Renal cortex interstitium (tissue), 11 donors: Measurements from ENCODE around the gene AZU1. TPM values are rescaled to one million over a fixed set of nuclear protein-coding genes. Genes with fewer than 3 reads are reported as not detected.
A peak's percentile ranks its signal among the peaks of the same experiment; 100 is the strongest.
"Not testable (repeated sequence)": the region's sequence is repeated elsewhere in the genome, so short reads cannot be mapped to it uniquely, and the experiment has no call there.

Experiments used
- DNase-seq, 11 donors: peaks; one replicate each; pipeline ENCODE4 v3.0.0-alpha.2; 2013; ENCODE audit warnings: low read depth in 9 of 11, low spot score in 4 of 11; ENCODE audit errors: extremely low read depth in 1 of 11
- polyA plus RNA-seq, 3 donors: library from polyadenylated mRNA; unstranded; fragments of 120-200 nt; gene quantifications; one replicate each; pipeline ENCODE4 v1.2.1, GENCODE V29; 2013; ENCODE audit not compliant: insufficient read length in 3 of 3

The AZU1 gene
- polyA plus RNA-seq, 3 donors, result 1.4 to 1.9 (median 1.9) TPM

DNA sequence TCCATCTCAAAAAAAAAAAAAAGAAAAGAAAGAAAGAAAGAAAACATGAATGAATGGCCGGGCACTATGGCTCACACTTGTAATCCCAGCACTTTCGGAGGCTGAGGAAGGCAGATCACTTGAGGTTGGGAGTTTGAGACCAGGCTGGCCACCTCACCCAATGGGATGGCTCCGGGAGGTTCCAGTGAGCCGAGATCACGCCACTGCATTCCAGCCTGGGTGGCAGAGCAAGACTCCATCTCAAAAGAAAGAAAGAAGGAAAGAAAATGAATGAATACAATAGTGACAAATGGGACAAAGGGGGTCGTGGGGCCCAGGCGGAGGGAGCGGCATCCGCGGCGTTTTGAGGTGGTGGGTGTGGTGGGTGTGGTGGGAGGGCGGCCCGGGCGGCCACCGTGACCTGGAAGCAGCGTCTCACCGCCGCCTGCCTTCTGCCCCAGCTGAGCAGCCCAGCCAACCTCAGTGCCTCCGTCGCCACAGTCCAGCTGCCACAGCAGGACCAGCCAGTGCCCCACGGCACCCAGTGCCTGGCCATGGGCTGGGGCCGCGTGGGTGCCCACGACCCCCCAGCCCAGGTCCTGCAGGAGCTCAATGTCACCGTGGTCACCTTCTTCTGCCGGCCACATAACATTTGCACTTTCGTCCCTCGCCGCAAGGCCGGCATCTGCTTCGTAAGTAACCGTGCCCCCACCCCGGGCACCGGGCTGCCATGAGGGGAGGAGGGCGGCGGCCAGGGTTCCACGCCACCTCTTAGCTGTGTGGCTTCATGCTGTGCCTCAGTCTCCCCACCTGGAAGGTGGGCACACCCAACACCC is 18.3 kb downstream of the AZU1 start:
- no peak for DNase-seq

DNA sequence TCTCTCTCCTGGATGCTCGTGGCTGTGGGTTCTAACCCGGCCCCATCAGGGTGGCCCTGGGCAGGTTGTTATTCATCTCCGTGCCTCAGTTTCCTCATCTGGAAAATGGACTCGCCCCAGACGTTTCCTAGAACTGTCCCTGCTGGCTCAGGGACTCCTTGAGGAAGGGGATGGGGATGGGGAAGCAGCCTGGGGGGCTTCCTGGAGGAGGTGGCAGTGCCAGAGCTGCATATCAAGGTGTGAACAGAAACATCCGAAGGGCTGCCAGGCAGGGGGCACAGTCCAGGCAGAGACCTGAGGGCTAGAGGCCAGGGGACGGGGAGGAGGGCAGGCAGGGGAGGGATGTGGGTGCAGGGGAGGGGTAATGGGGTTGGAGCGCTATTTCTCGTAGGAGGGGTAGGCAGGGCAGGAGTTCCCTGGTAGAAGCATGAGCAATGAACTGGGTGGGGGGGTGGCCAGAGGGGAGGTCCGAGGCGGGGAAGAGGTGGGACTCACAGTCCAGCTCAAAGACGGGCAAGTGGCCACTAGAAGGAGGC is 20.8 kb downstream of the AZU1 start:
- DNase-seq, result no peak

DNA sequence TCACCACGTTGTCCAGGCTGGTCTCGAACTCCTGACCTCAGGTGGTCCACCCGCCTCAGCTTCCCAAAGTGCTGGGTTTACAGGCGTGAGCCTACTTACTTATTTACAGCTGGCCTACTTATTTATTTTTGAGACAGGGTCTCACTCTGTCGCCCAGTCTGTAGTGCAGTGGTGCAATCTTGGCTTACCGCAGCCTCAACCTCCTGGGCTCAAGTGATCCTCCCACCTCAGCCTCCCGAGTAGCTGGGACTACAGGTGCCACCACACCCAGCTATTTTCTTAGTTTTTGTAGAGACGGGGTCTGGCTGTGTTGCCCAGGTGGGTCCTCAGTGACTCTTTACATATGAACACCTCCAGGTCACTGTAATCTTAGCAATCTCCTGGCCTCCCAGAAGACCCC is 21.6 kb downstream of the AZU1 start:
- not testable (repeated sequence) for DNase-seq

DNA sequence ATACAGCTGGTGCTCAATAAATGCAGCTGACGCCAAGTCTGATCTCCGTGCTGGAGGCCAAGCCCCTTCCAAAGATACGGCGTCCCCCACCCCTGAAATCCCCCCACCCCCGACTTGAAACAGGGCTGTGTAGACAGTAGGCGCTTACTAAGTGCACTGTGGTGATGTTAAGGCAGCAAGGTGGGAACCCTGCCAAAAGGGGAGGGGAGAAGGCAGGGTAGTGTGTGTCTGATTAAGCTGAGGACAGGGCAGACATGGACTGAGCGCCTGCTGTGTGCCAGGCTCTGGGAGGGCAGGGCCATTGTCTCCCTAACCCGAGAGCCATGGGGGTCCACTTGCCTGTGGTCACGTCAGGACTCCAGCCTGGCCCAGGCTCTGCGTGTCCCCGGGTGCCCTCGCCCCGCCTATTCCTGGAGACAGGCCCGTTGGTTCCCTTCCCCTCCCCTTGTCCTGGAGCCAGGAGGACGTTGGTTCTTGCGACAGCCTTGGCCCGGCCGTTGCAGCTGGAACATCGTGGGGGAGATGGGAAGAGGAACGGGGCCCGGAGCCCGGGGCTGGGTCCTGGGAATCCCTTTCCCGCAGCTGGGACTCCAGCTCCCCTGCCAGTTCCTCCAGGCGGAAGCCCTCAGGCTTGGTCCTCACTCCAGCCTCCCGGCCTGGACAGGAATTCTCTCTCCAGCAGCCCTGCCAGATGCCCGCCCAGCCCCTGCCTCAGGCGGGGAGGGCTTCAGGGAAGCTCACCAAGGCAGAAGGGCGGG is 22.8 kb downstream of the AZU1 start:
- peak in 4 of 11 donors; percentile 50 to 57 (median 52) for DNase-seq

DNA sequence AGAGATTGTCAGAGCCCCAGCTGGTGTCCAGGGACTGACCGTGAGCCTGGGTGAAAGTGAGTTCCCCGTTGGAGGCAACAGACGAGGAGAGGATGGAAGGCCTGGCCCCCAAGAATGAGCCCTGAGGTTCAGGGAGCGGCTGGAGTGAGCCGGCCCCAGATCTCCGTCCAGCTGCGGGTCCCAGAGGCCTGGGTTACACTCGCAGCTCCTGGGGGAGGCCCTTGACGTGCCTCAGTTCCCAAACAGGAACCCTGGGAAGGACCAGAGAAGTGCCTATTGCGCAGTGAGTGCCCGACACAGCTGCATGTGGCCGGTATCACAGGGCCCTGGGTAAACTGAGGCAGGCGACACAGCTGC is 23.3 kb downstream of the AZU1 start:
- no peak for DNase-seq

DNA sequence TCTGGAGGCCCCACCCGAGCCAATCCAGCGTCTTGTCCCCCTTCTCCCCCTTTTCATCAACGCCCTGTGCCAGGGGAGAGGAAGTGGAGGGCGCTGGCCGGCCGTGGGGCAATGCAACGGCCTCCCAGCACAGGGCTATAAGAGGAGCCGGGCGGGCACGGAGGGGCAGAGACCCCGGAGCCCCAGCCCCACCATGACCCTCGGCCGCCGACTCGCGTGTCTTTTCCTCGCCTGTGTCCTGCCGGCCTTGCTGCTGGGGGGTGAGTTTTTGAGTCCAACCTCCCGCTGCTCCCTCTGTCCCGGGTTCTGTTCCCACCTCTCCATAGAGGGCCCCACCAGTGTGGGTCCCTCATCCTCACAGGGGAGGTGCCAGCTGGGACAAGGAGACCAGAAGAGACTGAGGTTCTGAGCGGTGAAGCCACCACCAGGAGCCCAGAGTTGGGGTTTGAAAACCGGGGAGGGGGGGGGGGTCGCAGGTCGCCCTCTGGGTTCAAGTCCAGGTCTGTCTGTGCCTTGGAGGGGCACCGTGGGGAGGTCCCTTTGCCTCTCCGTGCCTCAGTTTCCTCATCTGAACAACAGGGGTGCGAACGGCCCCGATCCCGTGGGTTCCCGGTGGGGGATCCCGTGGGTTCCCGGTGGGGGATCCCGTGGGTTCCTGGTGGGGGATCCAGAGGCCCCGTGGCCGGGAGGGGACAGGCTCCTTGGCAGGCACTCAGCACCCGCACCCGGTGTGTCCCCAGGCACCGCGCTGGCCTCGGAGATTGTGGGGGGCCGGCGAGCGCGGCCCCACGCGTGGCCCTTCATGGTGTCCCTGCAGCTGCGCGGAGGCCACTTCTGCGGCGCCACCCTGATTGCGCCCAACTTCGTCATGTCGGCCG is 24.7 kb downstream of the AZU1 start, which contains the start of gene ELANE:
TSS of gene ELANE (plus strand) at position 168 of the 878 bp plus-strand sequence. CDS start at position 194, 26 bp downstream.
- no peak for DNase-seq

DNA sequence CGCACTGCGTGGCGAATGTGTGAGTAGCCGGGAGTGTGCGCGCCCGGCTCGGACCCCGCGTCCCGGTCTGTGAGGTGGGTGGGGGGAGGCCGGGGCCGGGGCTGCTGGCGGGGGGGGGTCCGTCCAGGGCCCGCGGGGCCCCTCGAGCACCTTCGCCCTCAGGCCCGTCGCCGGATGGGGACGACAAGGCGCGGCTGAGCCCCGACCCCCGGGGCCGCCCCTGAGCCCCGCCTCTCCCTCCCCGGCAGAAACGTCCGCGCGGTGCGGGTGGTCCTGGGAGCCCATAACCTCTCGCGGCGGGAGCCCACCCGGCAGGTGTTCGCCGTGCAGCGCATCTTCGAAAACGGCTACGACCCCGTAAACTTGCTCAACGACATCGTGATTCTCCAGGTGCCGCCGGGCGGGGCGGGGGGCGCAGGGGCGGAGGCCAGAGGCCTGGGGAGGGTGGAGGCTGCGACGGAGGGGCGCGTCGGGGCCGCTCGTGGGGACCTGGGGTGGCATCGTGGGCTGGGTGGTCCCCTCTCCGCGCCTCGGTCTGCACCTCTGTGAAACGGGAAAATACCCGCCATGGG is 25.5 kb downstream of the AZU1 start:
- DNase-seq, result no peak

DNA sequence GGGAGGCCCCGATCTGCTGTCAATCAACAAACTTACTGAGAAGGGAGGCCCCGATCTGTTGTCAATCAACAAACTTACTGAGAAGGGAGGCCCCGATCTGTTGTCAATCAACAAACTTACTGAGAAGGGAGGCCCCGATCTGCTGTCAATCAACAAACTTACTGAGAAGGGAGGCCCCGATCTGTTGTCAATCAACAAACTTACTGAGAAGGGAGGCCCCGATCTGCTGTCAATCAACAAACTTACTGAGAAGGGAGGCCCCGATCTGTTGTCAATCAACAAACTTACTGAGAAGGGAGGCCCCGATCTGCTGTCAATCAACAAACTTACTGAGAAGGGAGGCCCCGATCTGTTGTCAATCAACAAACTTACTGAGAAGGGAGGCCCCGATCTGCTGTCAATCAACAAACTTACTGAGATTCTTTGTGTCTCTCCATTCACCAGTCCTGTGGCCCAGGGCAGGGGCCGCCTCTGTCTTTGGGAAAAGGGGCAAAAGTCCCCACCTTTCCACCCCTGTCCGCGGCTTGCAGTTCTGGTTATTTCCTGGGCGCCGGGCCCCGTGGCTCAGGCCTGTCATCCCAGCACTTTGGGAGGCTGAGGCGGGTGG is 26.1 kb downstream of the AZU1 start:
- not testable (repeated sequence) for DNase-seq

DNA sequence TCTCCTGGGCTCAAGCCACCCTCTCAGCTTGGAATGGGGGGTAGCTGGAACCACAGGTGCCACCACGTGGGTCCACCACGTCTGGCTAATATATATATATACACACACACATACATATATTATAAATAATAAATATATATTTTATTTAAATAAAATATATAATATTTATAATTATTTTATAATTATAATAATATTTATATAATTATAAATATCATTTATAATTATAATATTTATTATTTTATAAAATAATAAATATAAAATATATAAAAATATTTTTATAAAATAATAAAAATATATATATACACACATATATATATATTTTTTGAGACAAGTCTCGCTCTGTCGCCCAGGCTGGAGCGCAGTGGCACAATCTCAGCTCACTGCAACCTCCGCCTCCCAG is 26.9 kb downstream of the AZU1 start:
- no peak for DNase-seq

DNA sequence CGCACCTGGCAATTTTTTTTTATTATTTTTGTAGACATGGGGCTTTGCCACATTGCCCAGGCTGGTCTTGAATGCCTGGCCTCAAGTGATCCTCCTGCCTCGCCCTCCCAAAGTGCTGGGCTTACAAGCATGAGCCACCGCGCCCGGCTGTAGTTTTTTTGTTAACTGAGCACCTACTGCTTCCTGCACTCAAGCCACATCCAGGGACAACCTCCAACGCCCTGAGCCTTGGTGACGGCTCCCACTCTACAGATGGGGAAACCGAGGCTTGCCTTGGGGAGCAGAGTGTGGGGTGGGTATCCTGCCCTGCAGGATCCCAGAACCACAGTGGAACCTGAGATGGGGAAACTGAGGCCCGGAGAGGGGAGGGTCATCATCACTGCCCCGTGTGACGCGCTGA is 27.5 kb downstream of the AZU1 start:
- DNase-seq, result no peak

DNA sequence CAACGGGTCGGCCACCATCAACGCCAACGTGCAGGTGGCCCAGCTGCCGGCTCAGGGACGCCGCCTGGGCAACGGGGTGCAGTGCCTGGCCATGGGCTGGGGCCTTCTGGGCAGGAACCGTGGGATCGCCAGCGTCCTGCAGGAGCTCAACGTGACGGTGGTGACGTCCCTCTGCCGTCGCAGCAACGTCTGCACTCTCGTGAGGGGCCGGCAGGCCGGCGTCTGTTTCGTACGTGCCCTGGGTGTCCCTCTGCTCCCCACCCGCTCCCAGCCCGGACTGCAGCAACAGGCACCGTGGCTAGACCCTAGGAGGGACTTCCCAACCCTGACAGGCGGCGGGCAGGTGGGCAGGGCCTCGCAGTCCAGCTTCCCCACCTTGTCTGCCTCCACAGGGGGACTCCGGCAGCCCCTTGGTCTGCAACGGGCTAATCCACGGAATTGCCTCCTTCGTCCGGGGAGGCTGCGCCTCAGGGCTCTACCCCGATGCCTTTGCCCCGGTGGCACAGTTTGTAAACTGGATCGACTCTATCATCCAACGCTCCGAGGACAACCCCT is 28.0 kb downstream of the AZU1 start:
- DNase-seq, result no peak

DNA sequence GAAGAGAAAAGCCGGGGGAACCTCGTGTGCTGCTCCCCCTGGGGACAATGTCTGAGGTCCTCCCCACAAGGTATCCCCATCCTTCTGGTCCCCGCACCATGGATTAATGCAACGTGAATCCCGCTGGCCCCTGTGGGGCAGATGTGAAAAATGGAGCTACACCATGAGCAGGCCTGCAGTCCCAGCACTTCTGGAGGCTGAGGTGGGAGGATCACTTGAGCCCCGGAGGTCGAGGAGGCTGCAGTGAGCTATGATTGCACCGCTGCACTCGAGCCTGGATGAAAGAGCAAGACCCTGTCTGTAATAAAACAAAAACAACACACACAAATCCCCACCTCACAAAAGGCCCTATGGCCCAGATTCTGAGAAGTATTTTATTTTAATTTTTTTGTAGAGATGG is 30.6 kb downstream of the AZU1 start:
- DNase-seq, result no peak

DNA sequence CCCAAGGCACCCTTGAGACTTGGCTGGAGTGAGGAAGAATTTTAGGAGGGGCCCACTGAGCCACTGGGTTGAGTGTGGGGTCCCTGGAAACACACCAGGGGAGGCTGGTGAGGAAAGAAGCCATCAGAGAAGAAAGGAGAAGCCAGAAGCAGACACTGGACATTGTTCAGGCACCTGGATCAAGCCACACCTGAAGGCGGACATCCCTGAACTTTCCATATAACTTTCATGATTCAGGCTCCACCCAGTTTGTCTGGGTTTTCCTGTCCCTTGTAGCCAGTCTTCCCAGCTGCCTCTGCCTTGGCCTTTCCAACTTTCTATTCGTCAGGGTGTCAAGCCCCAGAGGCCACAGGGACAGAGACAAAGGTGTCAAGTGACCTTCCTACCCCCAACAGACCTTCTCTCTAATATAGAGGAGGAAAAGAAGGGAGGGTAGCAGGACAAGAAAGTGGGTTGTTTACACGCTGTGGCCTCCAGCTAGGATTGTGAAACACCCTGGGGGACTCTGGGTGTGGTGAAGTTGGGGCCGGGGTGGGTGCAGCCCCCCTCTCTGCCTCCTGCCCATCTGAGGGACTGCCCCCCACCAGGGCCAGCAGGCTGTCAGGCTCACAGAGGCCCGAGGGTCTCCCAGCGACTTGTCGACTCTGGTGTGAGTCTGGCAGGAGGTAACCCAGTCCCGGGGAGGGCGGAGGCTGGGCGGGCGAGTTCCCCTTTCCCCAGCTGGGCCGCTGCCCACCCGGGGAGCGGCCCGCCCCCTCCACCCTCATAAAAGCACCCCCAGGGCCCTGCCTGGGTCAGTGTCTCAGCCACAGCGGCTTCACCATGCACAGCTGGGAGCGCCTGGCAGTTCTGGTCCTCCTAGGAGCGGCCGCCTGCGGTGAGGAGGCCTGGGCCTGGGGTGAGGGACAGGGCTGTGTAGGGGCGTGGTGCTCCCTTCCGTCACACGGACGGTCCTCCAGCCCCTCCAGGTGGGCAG is 31.5 kb downstream of the AZU1 start, which contains the start of gene CFD:
TSS of gene CFD (plus strand) at position 797 of the 976 bp plus-strand sequence. CDS start at position 823, 26 bp downstream.
- DNase-seq, result no peak

DNA sequence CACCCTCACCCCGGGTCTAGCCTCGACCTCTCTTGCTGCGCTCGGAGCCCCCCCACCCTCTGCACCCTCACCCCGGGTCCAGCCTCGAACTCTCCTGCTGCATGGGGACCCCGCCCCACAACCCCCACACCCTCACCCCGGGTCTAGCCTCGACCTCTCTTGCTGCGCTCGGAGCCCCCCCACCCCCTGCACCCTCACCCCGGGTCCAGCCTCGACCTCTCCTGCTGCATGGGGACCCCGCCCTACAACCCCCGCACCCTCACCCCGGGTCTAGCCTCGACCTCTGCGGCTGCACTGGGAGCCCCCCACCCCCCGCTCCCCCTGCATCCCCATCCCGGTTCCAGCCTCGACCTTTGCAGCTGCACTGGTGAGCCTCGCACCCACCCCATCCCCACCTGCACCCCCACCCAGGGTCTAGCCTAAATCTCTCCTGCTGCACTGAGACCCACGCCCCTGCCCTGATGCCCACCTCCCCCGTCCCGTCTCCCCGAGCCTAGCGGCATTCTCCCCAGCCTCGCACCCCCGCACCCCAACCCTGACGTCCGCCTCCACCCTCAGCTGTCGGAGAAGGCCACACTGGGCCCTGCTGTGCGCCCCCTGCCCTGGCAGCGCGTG is 33.6 kb downstream of the AZU1 start:
- DNase-seq, result no peak

DNA sequence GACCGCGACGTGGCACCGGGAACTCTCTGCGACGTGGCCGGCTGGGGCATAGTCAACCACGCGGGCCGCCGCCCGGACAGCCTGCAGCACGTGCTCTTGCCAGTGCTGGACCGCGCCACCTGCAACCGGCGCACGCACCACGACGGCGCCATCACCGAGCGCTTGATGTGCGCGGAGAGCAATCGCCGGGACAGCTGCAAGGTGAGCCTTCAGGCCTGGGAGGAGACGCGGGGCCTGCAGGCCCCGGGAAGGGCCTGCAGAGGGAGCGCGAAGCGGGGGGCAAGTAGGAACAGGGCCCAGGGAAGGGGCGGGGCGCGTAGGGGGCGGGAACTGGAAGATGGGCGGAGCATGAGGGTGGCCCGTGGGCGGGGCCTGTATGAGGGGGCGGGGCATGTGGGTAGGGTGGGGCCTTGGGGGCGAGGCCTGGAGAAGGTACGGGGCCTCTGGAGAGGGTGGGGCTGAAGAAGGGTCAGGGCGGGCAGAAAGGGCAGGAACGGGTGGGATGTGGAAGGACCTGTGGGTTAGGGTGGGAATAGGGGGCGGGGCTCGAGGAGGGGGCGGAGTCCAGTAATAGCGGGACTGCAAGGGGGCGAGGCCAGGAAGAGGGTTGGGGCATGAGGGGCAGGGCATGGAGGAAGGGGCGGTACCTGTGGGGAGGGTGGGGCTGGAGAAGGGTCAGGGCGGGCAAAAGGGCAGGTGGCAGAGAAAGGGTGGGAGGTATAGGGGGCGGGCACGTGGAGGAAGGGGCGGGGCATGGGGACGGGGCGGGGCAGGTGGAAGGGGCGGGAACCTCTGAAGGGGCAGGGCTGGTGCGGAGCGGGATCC is 34.3 kb downstream of the AZU1 start:
- DNase-seq, result no peak
